Left lung (tissue), 10 donors: Measurements from ENCODE around the gene WNT7B. TPM values are rescaled to one million over a fixed set of nuclear protein-coding genes. Genes with fewer than 3 reads are reported as not detected.
A peak's percentile ranks its signal among the peaks of the same experiment; 100 is the strongest.

Experiments
- ATAC-seq: fragments of 200-7000 bp; cut with Tn5 transposase; one replicate; pipeline ENCODE4 v1.9.1; 2020; ENCODE audit warnings: moderate library complexity
- DNase-seq, 4 donors: peaks; one replicate each; pipeline ENCODE4 v3.0.0-alpha.2; 2013 to 2020
- H3K27ac ChIP-seq, 2 donors: fragments of 200-600 bp; sonication (generic) in 1 of 2; one replicate each; pipeline versions ENCODE4 v1.5.0 to v1.8.0; 2020 to 2021
- H3K27me3 ChIP-seq, 2 donors: fragments of 200-600 bp; sonication (generic) in 1 of 2; one replicate each; pipeline versions ENCODE4 v1.5.0 to v1.8.0; 2020 to 2021
- H3K36me3 ChIP-seq, 2 donors: fragments of 200-600 bp; sonication (generic) in 1 of 2; one replicate each; pipeline versions ENCODE4 v1.5.0 to v1.8.0; 2020 to 2021
- H3K4me1 ChIP-seq, 2 donors: fragments of 200-600 bp; one replicate each; pipeline ENCODE4 v1.8.0; 2021
- H3K4me3 ChIP-seq, 2 donors: fragments of 200-600 bp; sonication (generic) in 1 of 2; one replicate each; pipeline versions ENCODE4 v1.5.0 to v1.8.0; 2020 to 2021; ENCODE audit warnings: mild to moderate bottlenecking in 1 of 2
- H3K9me3 ChIP-seq, 2 donors: fragments of 200-600 bp; sonication (generic) in 1 of 2; one replicate each; pipeline versions ENCODE4 v1.5.0 to v1.8.0; 2020 to 2021
- CTCF ChIP-seq, 2 donors: fragments of 200-600 bp; sonication (generic) in 1 of 2; IDR thresholded peaks; one replicate each; pipeline versions ENCODE4 v1.5.0 to v1.8.0; 2021; ENCODE audit warnings: antibody characterized with exemption in 2 of 2
- intact Hi-C, 2 donors: fragments of 100-400 bp; cut with DNase I; formaldehyde crosslinking; loops; one replicate each; pipeline versions ENCODE4 v1.11.2 to v1.14.2; 2022
- polyA plus RNA-seq, 6 donors: library from polyadenylated mRNA; unstranded; fragments of 120-200 nt; gene quantifications; one replicate each; pipeline ENCODE4 v1.2.1, GENCODE V29; 2013; ENCODE audit not compliant: insufficient read length in 6 of 6
- total RNA-seq, 2 donors: library from RNA; stranded (reverse); fragmentation: NEBNext Ultra II Directional; extraction: Animal tissue kit (Norgen Biotek cat#: 25700); gene quantifications; one replicate each; pipeline ENCODE4 v1.2.1, GENCODE V29; 2021
- donor health status: DM: no; HTN: yes; CAD: no.
- donor health status: DM: no; HTN: no; CAD: no.

WNT7B gene
- total and polyA plus RNA-seq, 8 donors: 7.2 to 21.7 (median 14.9) TPM

DNA sequence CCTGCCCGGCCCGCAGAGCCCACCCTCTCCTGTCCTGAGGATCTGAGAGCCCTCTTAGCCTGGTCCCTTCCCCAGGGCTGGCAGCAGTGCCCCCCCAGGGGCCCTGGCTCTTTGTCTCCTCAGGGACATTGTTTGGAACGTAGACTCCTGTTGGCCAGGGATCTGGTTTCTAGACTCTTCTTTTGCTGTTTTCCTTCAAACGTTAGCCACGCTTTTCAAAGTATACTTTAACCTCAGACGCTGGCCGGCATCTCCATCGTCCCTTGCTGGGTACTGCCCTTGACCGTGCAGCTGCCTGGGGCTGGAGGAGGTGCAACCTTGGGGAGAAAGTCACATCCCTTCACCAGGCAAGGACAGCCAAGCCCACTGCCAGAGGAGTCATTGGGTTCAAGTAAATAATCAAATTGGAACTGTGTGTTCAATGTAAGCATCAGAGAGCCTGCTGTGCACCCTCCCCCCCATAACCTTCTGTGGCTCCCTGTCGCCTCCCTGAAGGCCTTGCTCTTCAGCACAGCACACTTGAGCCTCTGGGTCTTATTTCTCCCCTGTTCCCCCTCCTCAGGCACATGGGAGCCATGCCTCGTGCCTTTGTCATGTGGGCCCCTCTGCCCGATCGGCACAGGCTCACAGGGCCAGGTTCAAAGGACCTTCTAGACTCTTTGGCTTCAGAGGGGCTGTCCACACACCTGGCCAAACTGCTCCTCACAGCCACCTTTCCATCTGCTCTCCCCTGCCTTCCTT, 21.8 kb upstream of the WNT7B start:
- DNase-seq: peak in 2 of 4 donors; percentile 28 to 39
- intact Hi-C loops: loop anchor here (10.0 kb wide), 2 partner anchors 116 to 316 kb away; no protein-coding TSS in a partner anchor
- no peaks in the 10 kb centered on the region for H3K36me3 ChIP-seq
- ATAC-seq: no peak
- H3K27ac ChIP-seq: peak overlapping the region in 1 of 2 donors; percentile 84
- no peak overlapping the region for H3K4me3 ChIP-seq
- no peaks in the 10 kb centered on the region for H3K27me3 ChIP-seq
- TF ChIP-seq CTCF (IDR thresholded peaks at IDR 0.05): no peak
- no peaks in the 10 kb centered on the region for H3K9me3 ChIP-seq
- peaks cover 37 to 65% of the 10 kb centered on the region in 2 donors for H3K4me1 ChIP-seq

- intact Hi-C loops: loop anchor here (10.0 kb wide), 2 partner anchors 117 to 317 kb away; no protein-coding TSS in a partner anchor
- Histone ChIP-seq H3K36me3 (no peaks in the 10 kb centered on the region), H3K4me1 (peaks cover 36 to 57% of the 10 kb centered on the region in 2 donors), H3K27ac (peak overlapping the region; percentile 84 to 87), H3K27me3 (no peaks in the 10 kb centered on the region), H3K4me3 (no peak overlapping the region), H3K9me3 (no peaks in the 10 kb centered on the region)
- ATAC-seq (peak; percentile 36), DNase-seq (peak in 2 of 4 donors; percentile 34 to 68)
- TF ChIP-seq CTCF (IDR thresholded peaks at IDR 0.05): no peak
Measured at GRCh38 chr22:45997777-45998637, 21.0 kb upstream of the WNT7B start.

DNA sequence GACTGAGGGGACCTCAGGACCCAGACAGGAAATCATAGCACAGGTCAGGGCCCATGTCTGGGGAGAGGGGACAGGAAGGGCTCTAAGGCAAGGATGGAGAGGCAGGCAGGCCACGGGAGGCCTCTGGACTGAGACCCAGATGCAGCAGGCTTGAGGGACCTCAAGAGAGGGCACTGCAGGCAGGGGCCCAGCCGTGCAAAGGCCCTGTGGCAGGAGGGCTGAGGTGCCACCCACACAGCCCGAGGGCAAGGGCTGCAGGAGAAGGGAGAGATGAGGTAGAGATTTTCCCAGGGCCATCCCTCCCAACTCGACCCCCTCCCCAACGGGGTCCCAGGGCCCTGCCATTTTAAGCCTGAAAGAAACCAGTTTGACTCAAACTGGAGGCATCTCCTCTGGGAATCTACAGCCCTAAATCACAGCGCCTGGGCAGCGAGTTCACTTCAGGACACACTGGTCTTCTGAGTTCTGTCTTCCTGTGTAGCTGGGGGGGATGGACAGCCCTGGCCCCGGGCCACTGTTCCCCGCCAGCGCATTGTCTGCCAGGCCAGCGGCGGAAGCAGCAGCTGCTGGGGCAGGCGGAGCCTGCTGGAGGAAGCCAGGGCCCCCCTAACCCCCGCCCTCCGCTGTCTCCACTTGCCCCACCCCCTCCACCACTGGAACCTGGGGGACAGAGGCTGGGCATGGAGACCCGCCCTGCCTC, 20.3 kb upstream of the WNT7B start:
- DNase-seq: peak; percentile 88 to 96 (median 92)
- Histone ChIP-seq H3K27ac (peak overlapping the region; percentile 84 to 87), H3K36me3 (no peaks in the 10 kb centered on the region), H3K4me3 (no peak overlapping the region), H3K27me3 (no peaks in the 10 kb centered on the region), H3K4me1 (peaks cover 34 to 51% of the 10 kb centered on the region in 2 donors), H3K9me3 (no peaks in the 10 kb centered on the region)
- peak; percentile 78 for ATAC-seq
- intact Hi-C loops: loop anchor here (10.0 kb wide), 2 partner anchors 118 to 318 kb away; no protein-coding TSS in a partner anchor
- TF ChIP-seq CTCF (IDR thresholded peaks at IDR 0.05): no peak

DNA sequence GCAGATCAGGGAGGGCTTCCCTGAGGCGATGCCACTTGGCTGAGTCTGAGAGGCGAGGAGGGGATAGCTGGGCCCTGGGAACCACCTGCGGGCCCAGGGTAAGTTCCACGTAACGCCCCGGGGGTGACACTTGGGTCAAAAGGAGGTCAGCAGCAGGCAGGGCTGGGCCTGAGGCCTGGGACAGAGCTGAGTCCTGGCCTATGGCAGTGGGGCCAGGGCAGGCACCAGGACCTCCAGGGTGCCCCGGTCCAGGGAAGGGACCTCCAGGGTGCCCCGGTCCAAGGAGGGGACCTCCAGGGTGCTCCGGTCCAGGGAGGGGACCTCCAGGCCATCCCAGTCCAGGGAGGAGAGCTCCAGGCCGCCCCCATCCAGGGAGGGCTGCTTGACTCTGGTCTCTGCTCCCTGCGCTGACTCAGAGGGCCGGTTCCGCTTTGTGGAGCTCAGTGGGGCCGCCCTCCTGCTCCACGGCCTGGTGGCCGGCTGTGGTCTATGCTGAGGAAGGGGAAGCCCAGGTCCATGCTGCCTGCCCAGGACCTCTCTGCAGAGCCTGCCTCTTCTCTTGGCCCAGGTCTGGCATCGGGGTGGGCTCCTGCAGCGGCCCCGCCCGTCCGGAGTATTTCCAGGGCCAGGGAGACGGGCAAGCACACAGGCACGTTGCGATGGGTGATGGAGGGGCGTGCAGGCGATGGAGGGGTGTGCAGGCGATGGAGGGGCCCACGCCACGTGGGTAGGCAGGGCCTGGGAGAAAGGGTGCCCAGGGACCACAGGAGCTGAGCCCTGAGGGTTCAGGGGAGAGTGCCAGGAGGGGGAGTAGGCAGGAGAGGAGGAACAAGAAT, 19.5 kb upstream of the WNT7B start:
- peaks cover 34 to 46% of the 10 kb centered on the region in 2 donors for H3K4me1 ChIP-seq
- intact Hi-C loops: loop anchor here (10.0 kb wide), 2 partner anchors 118 to 318 kb away; no protein-coding TSS in a partner anchor
- no peaks in the 10 kb centered on the region for H3K27me3 ChIP-seq
- H3K36me3 ChIP-seq: no peaks in the 10 kb centered on the region
- no peak overlapping the region for H3K4me3 ChIP-seq
- DNase-seq: peak in 2 of 4 donors; percentile 84 to 93
- H3K27ac ChIP-seq: peak overlapping the region; percentile 84 to 87
- ATAC-seq: peak; percentile 67
- no peaks in the 10 kb centered on the region for H3K9me3 ChIP-seq
- TF ChIP-seq CTCF (IDR thresholded peaks at IDR 0.05): no peak
